Retinal pigment epithelial cell (primary cell): ENCODE measurements around the gene LRP1.

ENCODE experiments used
- DNase-seq: peaks from one replicate; pipeline ENCODE4 v3.0.0-alpha.2; 2010; ENCODE audit warnings: low read depth
- H3K4me3 ChIP-seq: 2 replicates; pipeline ENCODE4 v1.5.1; 2011; ENCODE audit warnings: mild to moderate bottlenecking, low read length, control low read depth, moderate library complexity
- TF ChIP-seq, protein P1 (sequence below): conservative IDR thresholded peaks from 2 replicates; pipeline ENCODE4 v1.5.1; 2011; ENCODE audit warnings: low read depth, low read length, control low read depth, inconsistent platforms

LRP1 gene

DNA sequence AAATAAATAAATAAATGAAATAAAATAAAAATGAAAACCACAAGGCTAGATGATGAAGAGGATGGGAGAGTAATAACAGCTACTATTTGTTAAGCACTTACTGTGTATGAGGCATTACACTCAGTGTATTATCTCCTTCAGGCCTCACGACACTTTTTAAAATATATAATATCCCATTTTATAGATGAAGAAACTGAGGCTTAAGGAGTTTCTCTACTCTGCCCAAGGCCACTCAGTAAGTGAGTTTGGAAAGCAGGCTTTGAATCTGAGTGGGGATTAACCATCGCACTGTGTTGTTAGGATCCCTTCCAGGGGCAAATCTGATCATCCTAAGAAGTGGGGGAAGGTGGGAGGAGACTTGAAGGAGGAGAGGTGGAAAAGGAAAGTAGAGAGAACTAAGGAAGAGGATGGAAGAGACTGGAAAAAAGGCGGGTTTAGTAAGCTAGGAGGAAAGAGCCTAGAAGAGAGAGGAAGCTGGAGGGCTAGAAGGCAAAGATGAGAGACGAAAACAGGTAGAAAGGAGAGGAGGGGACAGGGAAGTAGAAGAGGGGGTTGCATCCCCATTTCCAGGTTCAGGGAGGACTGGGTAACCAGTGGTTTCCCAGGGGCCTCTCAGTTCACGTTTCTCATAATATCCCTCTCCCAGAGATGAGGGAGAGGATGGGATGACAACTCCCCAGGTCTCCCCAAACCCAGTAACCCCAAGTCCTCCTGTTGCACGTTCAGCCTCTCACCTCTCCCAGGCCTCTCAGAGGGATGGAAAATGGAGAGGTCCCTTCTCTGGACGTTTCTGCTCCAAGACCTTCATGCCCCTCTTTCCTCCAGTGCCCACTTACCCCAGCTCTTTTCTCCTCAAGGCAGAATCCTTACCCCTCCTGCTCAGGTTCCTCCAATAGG is 18.8 kb upstream of the LRP1 start:
- H3K4me3 ChIP-seq = peak overlapping the region; percentile 64
- TF ChIP-seq, protein P1, sequence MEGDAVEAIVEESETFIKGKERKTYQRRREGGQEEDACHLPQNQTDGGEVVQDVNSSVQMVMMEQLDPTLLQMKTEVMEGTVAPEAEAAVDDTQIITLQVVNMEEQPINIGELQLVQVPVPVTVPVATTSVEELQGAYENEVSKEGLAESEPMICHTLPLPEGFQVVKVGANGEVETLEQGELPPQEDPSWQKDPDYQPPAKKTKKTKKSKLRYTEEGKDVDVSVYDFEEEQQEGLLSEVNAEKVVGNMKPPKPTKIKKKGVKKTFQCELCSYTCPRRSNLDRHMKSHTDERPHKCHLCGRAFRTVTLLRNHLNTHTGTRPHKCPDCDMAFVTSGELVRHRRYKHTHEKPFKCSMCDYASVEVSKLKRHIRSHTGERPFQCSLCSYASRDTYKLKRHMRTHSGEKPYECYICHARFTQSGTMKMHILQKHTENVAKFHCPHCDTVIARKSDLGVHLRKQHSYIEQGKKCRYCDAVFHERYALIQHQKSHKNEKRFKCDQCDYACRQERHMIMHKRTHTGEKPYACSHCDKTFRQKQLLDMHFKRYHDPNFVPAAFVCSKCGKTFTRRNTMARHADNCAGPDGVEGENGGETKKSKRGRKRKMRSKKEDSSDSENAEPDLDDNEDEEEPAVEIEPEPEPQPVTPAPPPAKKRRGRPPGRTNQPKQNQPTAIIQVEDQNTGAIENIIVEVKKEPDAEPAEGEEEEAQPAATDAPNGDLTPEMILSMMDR = no peak
- no peak for DNase-seq

DNA sequence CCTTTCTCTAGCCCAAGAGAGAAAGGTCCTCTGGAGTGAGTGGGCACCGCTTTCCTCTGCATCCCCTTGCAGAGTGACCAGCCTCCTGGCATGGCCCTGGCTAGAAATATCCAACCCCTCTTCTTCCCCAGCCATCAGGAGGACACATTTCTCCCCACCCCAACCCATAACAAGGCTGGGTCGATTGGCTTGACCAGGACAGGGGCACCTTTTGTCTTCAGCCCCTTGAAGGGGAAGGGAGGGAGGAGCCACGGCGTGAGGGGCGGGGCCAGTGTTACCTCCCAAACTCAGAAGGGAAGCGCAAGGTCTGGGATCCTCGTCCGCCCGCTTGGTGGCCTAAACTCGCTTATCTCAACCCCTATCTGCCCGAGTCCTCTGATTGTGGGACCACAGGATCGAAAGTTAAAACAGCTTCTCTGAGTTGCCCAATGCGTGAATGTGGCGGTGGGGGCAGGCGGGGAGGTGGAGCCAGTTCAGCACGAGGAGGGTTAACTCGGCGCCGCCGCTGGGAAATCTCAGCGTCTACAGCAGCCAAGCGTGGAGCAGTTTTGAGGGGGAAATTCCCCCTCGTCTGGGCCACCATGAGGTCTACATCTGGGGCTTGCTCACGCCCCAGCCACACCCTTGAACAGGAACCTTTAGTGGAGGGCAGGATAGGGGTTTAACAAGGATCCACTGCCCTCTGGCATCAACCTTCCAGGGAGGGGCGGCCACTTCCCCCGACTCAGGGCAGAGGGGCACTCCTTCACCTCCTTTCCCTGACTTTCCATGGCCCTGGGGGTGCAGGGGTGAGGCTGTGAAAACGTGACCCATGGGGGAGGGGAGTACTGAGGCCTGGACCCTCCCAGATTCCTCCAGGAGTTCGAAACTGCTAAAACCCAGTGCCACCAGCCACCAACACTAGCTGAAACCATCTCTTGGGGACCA is 17.9 kb upstream of the LRP1 start:
- DNase-seq = no peak
- H3K4me3 ChIP-seq = peak overlapping the region; percentile 64
- TF ChIP-seq, protein P1 = no peak

DNA sequence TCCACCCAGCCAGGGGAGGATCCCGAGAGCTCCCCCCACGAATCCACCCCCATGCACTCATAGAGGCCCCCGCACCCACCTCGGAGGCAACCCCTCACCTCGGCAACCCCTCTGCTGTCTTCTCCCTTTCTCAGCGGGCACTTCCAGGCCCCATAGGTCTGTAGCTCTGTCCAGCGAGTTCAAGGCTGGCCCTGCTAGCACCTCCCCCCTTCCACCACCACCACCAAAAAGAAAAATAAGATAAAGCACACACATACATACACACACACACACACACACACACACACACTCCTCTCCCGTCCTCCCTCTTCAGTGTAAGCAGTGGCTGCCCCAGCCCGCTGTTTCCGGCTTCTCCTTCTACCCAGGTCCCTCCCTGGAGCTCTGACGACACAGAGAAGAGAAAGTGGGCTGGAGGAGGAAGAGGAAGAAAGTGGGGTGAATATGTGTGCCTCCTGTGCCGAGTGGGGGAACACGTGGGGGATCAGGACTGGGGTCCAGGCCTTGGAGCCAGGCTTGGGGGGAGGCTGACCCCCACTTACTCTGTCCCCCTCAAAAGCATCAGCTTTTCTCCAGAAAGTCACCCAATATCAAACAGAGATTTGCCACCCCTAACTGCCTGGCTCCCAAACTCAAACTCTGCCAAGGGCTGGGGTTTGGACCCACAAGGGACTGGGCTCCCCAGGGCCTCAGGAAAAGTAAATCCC is 17.1 kb upstream of the LRP1 start, which contains the start of gene STAT6:
Gene STAT6, minus strand, starts transcription at position 332 of the 704 bp plus-strand sequence. CDS start 3,084 bp downstream, outside the sequence.
- TF ChIP-seq, protein P1 = no peak
- no peak for DNase-seq
- H3K4me3 ChIP-seq = peak within 1 kb of the TSS; percentile 64

DNA sequence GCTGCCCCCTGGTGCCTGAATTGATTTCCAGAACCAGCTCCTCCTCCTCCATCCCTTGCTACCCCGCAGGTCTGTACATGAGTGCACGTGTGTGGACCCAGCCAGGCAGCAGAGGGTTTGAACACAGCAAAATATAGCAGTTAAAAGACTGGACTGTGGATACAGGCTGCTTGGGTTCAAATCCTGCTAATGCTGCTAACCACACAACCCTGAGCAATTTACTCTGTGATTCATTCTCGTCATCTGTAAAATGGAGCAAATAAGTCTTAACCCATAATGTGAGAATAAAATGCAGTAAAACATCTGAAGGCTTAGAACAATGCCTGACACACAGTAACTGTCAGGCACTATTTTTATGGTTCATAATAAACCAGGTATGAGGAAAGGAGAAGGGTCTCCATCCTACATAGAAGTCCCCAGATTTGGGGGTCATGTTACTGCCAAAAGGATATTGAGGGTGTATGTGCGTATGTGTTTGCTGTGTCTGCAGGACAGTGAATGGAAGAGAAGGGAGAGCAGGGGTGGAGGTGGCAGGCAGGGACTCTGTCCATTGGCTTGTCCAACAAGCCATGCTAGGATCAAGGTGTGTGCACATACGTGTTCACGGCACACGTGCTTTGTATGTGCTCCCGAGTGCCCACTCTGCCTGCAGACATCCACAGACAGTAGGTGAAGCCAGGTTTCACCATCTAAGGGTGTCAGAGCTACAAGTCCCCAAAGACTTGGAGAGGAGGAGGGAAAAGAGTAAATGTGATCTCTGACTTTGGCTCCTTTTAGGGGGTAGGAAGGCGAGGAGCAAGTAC is 15.6 kb upstream of the LRP1 start:
- TF ChIP-seq, protein P1 = peak; percentile 77
- DNase-seq = no peak

DNA sequence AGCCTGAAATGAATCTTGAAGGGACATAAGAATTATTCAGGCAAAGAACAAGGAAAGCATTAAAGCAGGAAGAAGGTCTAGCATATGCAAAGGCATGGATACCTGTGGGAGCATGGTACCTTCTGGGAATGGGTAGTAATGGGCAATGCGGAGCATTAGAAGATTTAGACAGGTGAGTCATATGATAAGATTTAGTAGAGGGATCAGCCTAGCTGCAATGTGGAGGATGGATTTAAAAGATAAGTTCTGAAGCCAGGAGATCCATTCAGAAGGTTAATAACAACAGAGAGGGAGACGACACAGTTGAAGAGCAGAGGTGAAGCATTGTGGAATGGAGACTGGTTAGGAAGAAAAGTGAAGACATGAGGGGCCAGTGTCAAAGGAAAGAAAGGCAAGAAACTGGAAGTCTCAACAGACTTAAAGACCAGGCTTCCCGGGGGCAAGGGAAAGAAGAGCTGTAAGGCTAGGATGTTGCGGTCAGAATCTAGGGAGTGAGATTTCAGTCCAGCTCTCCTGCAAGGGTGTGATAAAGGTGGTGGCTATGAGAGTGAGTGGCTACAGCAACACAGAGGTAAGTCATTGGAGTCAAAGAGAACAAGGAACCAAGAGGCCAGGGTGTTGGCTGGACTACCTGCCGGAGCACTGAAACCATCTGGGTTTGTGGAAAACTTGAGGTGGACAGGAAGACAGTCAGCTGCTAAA is 11.6 kb upstream of the LRP1 start:
- TF ChIP-seq, protein P1 = no peak
- no peak overlapping the region for H3K4me3 ChIP-seq

More for the DNA sequence above, 15.6 kb upstream of the LRP1 start:
- peak overlapping the region; percentile 64 for H3K4me3 ChIP-seq

More for the DNA sequence above, 11.6 kb upstream of the LRP1 start:
- no peak for DNase-seq
